SK-N-SH treated with all-trans-retinoic acid at 6 μM for 48 hours (cell line): ENCODE measurements around the gene ATP7B.

Source experiments
- CREB5 ChIP-seq: fragments of 250-450 bp; sonication (Bioruptor Pico); IDR thresholded peaks from 2 replicates; pipeline ENCODE4 v1.5.1; 2020; ENCODE audit warnings: low read depth, mild to moderate bottlenecking, moderate library complexity
- CSDC2 ChIP-seq: fragments of 250-450 bp; sonication (Bioruptor Pico); IDR thresholded peaks from 2 replicates; pipeline ENCODE4 v1.5.0; 2020; ENCODE audit warnings: mild to moderate bottlenecking, moderate library complexity
- ESRRG ChIP-seq: fragments of 250-450 bp; sonication (Bioruptor Pico); IDR thresholded peaks from 2 replicates; pipeline ENCODE4 v1.6.1; 2021; ENCODE audit warnings: mild to moderate bottlenecking
- RARB ChIP-seq: fragments of 250-450 bp; sonication (Bioruptor Pico); IDR thresholded peaks from 2 replicates; pipeline ENCODE4 v1.8.0; 2021; ENCODE audit warnings: mild to moderate bottlenecking, moderate library complexity
- SNAI2 ChIP-seq: fragments of 250-450 bp; sonication (Bioruptor Pico); IDR thresholded peaks from 2 replicates; pipeline ENCODE4 v1.5.0; 2020; ENCODE audit warnings: mild to moderate bottlenecking, moderate library complexity
- ZC3H10 ChIP-seq: fragments of 250-450 bp; sonication (Bioruptor Pico); IDR thresholded peaks from 2 replicates; pipeline ENCODE4 v1.5.1; 2021; ENCODE audit warnings: mild to moderate bottlenecking, moderate library complexity
- ZNF565 ChIP-seq: fragments of 450-650 bp; formaldehyde crosslinking; conservative IDR thresholded peaks from 2 replicates; pipeline ENCODE4 v1.5.0; 2020; ENCODE audit warnings: low read depth, mild to moderate bottlenecking, moderate library complexity
- ZNF8 ChIP-seq: fragments of 450-650 bp; formaldehyde crosslinking; IDR thresholded peaks from 2 replicates; pipeline ENCODE4 v1.5.0; 2020; ENCODE audit warnings: mild to moderate bottlenecking, moderate library complexity

- TF ChIP-seq ZNF8 (CRISPR knock-in tag) (no peak), ESRRG (CRISPR knock-in tag) (no peak), CREB5 (CRISPR knock-in tag) (no peak), RARB (CRISPR knock-in tag) (no peak), ZC3H10 (CRISPR knock-in tag) (no peak), ZNF565 (no peak), CSDC2 (CRISPR knock-in tag) (no peak), SNAI2 (CRISPR knock-in tag) (no peak)
Observed at GRCh38 chr13:51970349-51970748, 40.9 kb downstream of the ATP7B start.
